HCT116 (cell line): ENCODE measurements around the gene MED27. TPM values are rescaled to one million over a fixed set of nuclear protein-coding genes. Genes with fewer than 3 reads are reported as not detected.

ENCODE experiments used
- ATAC-seq: fragments of 200-7000 bp; cut with Tn5 transposase; 2 replicates; pipeline ENCODE4 v1.9.1; 2020; ENCODE audit warnings: mild to moderate bottlenecking, moderate library complexity
- BruUV-seq: library from RNA; stranded (reverse); fragments of 400-500 nt; replicated peaks from 2 replicates; lab custom pipeline; 2021; lab: Mats Ljungman, UMichigan
- CTCF ChIA-PET: fragments of 300-600 bp; sonication (Branson Sonifier 250); formaldehyde crosslinking; loops from one replicate; lab custom pipeline; 2021; ENCODE audit warnings: antibody characterized with exemption; lab: Charles Lee
- POLR2A ChIA-PET: fragments of 300-600, 350-600 bp; sonication (Branson Sonifier 250); formaldehyde crosslinking; loops from one replicate; lab custom pipeline; 2021; ENCODE audit warnings: antibody characterized with exemption; lab: Charles Lee
- RAD21 ChIA-PET, 2 experiments: fragments of 300-600 bp; sonication (Branson Sonifier 250); formaldehyde crosslinking; loops; one replicate each; lab custom pipeline; 2023; ENCODE audit warnings: low total read pairs in 2 of 2; ENCODE audit not compliant: uncharacterized antibody in 2 of 2, unreplicated experiment in 2 of 2, low non-redundant PET in 1 of 2; lab: Charles Lee
- DNase-seq: peaks from one replicate; pipeline ENCODE4 v3.0.0-alpha.2; 2010; ENCODE audit warnings: low read depth, low spot score
- H2AFZ ChIP-seq: fragments of 200-600 bp; shearing (Covaris generic), sonication (generic); 2 replicates; pipeline ENCODE4 v1.6.1; 2017; ENCODE audit warnings: low read depth, mixed run types, mixed read lengths, antibody characterized with exemption, low read length; ENCODE audit not compliant: poor library complexity, severe bottlenecking
- H3K27ac ChIP-seq: 2 replicates; pipeline ENCODE4 v1.5.1; 2012; ENCODE audit warnings: low read depth, low read length
- H3K27me3 ChIP-seq: fragments of 200-600 bp; sonication (generic); 2 replicates; pipeline ENCODE4 v1.6.1; 2016; ENCODE audit warnings: mixed run types, low read length, mixed read lengths; ENCODE audit not compliant: insufficient read depth
- H3K36me3 ChIP-seq, 2 experiments: fragments of 200-500 bp in 1 of 2; fragments of 200-600 bp in 1 of 2; sonication (Bioruptor generic) in 1 of 2; sonication (generic) in 1 of 2; 2 replicates each; pipeline versions ENCODE4 v1.5.1 to v1.6.1; 2014 to 2016; ENCODE audit warnings: low read length in 2 of 2, inconsistent platforms in 1 of 2, mixed read lengths in 1 of 2, mixed run types in 1 of 2; ENCODE audit not compliant: insufficient read depth in 2 of 2, control insufficient read depth in 1 of 2
- H3K4me1 ChIP-seq, 2 experiments: fragments of 200-600 bp in 1 of 2; sonication (generic) in 1 of 2; 2 replicates each; pipeline versions ENCODE4 v1.5.1 to v1.6.1; 2012 to 2017; ENCODE audit warnings: low read length in 2 of 2, inconsistent platforms in 1 of 2, mild to moderate bottlenecking in 1 of 2, mixed read lengths in 1 of 2, mixed run types in 1 of 2, moderate library complexity in 1 of 2; ENCODE audit not compliant: insufficient read depth in 2 of 2, control insufficient read depth in 1 of 2
- H3K4me2 ChIP-seq: fragments of 200-600 bp; sonication (generic); 2 replicates; pipeline ENCODE4 v1.6.1; 2017; ENCODE audit warnings: mixed run types, low read length, mixed read lengths
- H3K4me3 ChIP-seq, 2 experiments: fragments of 200-600 bp in 1 of 2; sonication (generic) in 1 of 2; replicated peaks in 1 of 2; 2 replicates each; pipeline ENCODE4 v1.5.1; 2011 to 2016; ENCODE audit warnings: low read length in 2 of 2, control low read depth in 1 of 2, low read depth in 1 of 2, mild to moderate bottlenecking in 1 of 2, mixed read lengths in 1 of 2, mixed run types in 1 of 2
- H3K79me2 ChIP-seq: fragments of 200-600 bp; sonication (generic); 2 replicates; pipeline ENCODE4 v1.6.1; 2017; ENCODE audit warnings: mild to moderate bottlenecking, mixed run types, low read length, moderate library complexity, mixed read lengths; ENCODE audit not compliant: insufficient read depth
- H3K9ac ChIP-seq: fragments of 200-600 bp; sonication (generic); 2 replicates; pipeline ENCODE4 v1.6.1; 2016; ENCODE audit warnings: low read length, mixed read lengths
- H3K9me2 ChIP-seq: fragments of 200-600 bp; sonication (generic), shearing (Covaris generic); 2 replicates; pipeline ENCODE4 v1.6.1; 2017; ENCODE audit warnings: mixed run types, mild to moderate bottlenecking, moderate library complexity; ENCODE audit not compliant: insufficient read depth
- H3K9me3 ChIP-seq, 2 experiments: fragments of 200-500 bp in 1 of 2; fragments of 200-600 bp in 1 of 2; sonication (Bioruptor generic) in 1 of 2; sonication (generic) in 1 of 2; 2 replicates each; pipeline ENCODE4 v1.6.1; 2014 to 2017; ENCODE audit warnings: low read length in 2 of 2, mixed read lengths in 2 of 2, inconsistent platforms in 1 of 2, low read depth in 1 of 2, mild to moderate bottlenecking in 1 of 2, mixed run types in 1 of 2, moderate library complexity in 1 of 2; ENCODE audit not compliant: control insufficient read depth in 1 of 2, insufficient read depth in 1 of 2
- H4K20me1 ChIP-seq: fragments of 200-600 bp; sonication (generic), shearing (Covaris generic); 2 replicates; pipeline ENCODE4 v1.6.1; 2017; ENCODE audit warnings: mixed run types, mild to moderate bottlenecking, moderate library complexity; ENCODE audit not compliant: insufficient read depth
- EZH2 ChIP-seq: fragments of 200-600 bp; sonication (generic); IDR thresholded peaks from 2 replicates; pipeline ENCODE4 v1.6.1; 2017; ENCODE audit warnings: antibody characterized with exemption, mixed run types
- EZH2phosphoT487 ChIP-seq: fragments of 200-600 bp; IDR thresholded peaks from 2 replicates; pipeline ENCODE4 v1.6.1; 2018; ENCODE audit warnings: antibody characterized with exemption, borderline replicate concordance
- JUND ChIP-seq: IDR thresholded peaks from 2 replicates; pipeline ENCODE4 v1.6.1; 2012
- REST ChIP-seq: IDR thresholded peaks from 2 replicates; pipeline ENCODE4 v1.6.1; 2012; ENCODE audit warnings: low read depth
- SIN3A ChIP-seq: IDR thresholded peaks from 2 replicates; pipeline ENCODE4 v1.6.1; 2012; ENCODE audit warnings: low read depth
- YY1 ChIP-seq: IDR thresholded peaks from 2 replicates; pipeline ENCODE4 v1.6.1; 2011; ENCODE audit warnings: low read length, low read depth, moderate library complexity, mild to moderate bottlenecking; ENCODE audit not compliant: insufficient replicate concordance; ENCODE audit errors: extremely low read depth
- ZFX ChIP-seq: fragments of 450-650 bp; IDR thresholded peaks from 2 replicates; pipeline ENCODE4 v1.6.1; 2017
- ZNF274 ChIP-seq: fragments of 200-500 bp; sonication (Bioruptor generic); IDR thresholded peaks from 2 replicates; pipeline ENCODE4 v1.6.1; 2014; ENCODE audit warnings: mild to moderate bottlenecking, low read depth, low read length, inconsistent platforms
- intact Hi-C: fragments of 100-400 bp; cut with micrococcal nuclease; formaldehyde crosslinking; loops from 2 replicates; pipeline ENCODE4 v1.10.0; 2022
- total RNA-seq: library from RNA; stranded (reverse); gene quantifications from one replicate; pipeline ENCODE4 v1.2.1, GENCODE V29; 2021; ENCODE audit not compliant: unreplicated experiment

Gene MED27
- total RNA-seq, 1 experiment from 2014 or later, result 26.9 TPM

DNA sequence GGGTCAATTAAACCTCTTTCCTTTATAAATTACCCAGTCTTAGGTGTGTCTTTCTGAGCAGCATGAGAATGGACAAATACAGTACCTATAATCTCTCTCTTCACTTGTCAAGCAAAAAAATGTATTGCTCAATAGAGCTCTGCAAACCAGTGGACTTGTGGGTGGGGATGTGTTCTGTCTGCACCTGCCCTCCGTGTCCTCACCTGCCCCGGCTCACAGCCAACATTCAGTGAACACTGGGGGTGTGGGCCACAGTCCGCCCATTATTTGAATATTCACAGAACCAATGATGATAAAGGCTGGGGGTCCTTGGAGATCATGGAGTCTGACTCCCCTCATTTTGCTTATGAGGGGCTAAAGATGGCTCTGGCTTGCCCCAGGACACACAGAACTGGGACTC lies 36.9 kb upstream of the MED27 start:
- CTCF ChIA-PET, result no interaction called here
- no peak overlapping the region for H3K27ac ChIP-seq
- DNase-seq (no peak), ATAC-seq (no peak)
- H2AFZ ChIP-seq, result no peak overlapping the region
- H3K9me3 ChIP-seq, result no peaks in the 10 kb centered on the region
- no peaks in the 10 kb centered on the region for H3K79me2 ChIP-seq
- POLR2A ChIA-PET, result no interaction called here
- no peaks in the 10 kb centered on the region for H3K4me1 ChIP-seq
- peaks cover 68% of the 10 kb centered on the region for H3K27me3 ChIP-seq
- H3K4me3 ChIP-seq, result no peak overlapping the region
- H4K20me1 ChIP-seq, result no peaks in the 10 kb centered on the region
- H3K4me2 ChIP-seq, result no peak overlapping the region
- H3K36me3 ChIP-seq, result no peaks in the 10 kb centered on the region
- no peak overlapping the region for H3K9ac ChIP-seq
- intact Hi-C loops, result loop anchor here (10.0 kb wide), 1 partner anchor 332 kb away; no protein-coding TSS in a partner anchor
- RAD21 ChIA-PET, result no interaction called here
- H3K9me2 ChIP-seq, result no peaks in the 10 kb centered on the region
- no TSS peak for BruUV-seq
- TF ChIP-seq REST (no peak), EZH2phosphoT487 (no peak), YY1 (no peak), EZH2 (no peak), SIN3A (no peak), ZNF274 (no peak), JUND (no peak), ZFX (no peak)
- TF ChIP-seq, all 23 proteins: peak for 0
